SH-SY5Y (cell line): ENCODE measurements around the gene CAMK2N2.

Experiments
- GATA2 ChIP-seq: IDR thresholded peaks from 2 replicates; pipeline ENCODE4 v1.6.1; 2011; ENCODE audit warnings: mild to moderate bottlenecking, low read depth, low read length
- GATA3 ChIP-seq: IDR thresholded peaks from 2 replicates; pipeline ENCODE4 v1.6.1; 2011; ENCODE audit warnings: low read depth, mild to moderate bottlenecking, low read length, moderate library complexity

DNA sequence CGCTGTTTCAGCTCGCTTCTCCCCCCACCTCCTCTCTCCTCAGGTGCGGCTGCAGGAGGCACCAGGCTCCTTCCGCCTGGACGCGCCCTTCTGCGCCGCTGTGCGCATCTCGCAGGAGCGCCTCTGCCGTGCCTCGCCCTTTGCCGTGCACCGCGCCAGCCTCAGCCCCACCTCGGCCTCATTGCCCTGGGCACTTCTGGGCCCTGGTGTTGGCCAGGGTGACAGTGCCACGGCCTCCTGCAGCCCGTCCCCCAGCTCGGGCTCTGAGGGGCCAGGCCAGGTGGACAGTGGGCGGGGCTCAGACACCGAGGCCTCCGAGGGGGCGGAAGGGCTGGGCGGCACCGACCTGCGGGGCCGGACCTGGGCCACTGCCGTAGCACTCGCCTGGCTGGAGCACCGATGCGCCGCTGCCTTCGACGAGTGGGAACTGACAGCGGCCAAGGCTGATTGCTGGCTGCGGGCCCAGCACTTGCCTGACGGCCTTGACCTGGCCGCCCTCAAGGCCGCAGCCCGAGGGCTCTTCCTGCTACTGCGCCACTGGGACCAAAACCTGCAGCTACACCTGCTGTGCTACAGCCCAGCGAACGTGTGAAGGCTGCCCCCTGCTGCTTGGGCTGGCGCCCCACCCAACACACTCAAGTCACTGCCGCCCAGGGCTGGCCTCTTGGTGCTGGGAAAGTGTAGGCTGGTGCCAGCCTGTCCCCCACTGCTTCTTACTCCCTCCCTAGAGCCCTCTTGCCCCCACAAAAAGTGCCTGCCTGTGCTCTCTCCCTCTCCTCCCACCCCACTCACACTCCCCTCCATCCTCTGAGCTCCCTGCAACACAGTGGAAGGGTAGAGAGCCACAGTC, 19.7 kb downstream of the CAMK2N2 start:
- TF ChIP-seq GATA3, result no peak
- TF ChIP-seq GATA2, result no peak
